Right atrium auricular region (tissue), 2 donors: ENCODE data around the gene CBX5. TPM values are rescaled to one million over a fixed set of nuclear protein-coding genes. Genes with fewer than 3 reads are reported as not detected.
A peak's percentile ranks its signal among the peaks of the same experiment; 100 is the strongest.
"Not testable (repeated sequence)": the region's sequence is repeated elsewhere in the genome, so short reads cannot be mapped to it uniquely, and the experiment has no call there.

Experiments
- DNase-seq: peaks from one replicate; pipeline ENCODE4 v3.0.0-alpha.2; 2019; ENCODE audit warnings: low spot score
- H3K27ac ChIP-seq, 2 donors: fragments of 200-600 bp; sonication (generic); 1 replicate in 1 of 2; 2 replicates in 1 of 2; pipeline ENCODE4 v1.5.1; 2016 to 2019
- H3K27me3 ChIP-seq, 2 donors: fragments of 200-600 bp; sonication (generic); one replicate each; pipeline versions ENCODE4 v1.5.1 to v1.6.0; 2017 to 2019
- H3K36me3 ChIP-seq: fragments of 200-600 bp; sonication (generic); one replicate; pipeline ENCODE4 v1.5.1; 2016
- H3K4me1 ChIP-seq, 2 donors: fragments of 200-600 bp; sonication (generic); one replicate each; pipeline versions ENCODE4 v1.5.1 to v1.6.0; 2017 to 2019
- H3K4me3 ChIP-seq, 2 donors: fragments of 200-600 bp; sonication (generic); 1 replicate in 1 of 2; 2 replicates in 1 of 2; pipeline ENCODE4 v1.5.1; 2017 to 2019; ENCODE audit warnings: mild to moderate bottlenecking in 1 of 2, moderate library complexity in 1 of 2
- H3K9me3 ChIP-seq, 2 donors: fragments of 200-600 bp; sonication (generic); one replicate each; pipeline ENCODE4 v1.5.1; 2019
- total RNA-seq, 2 donors: library from RNA; depleted of rRNA; stranded (reverse); fragments of >200 nt; gene quantifications; one replicate each; pipeline ENCODE4 v1.1.0, GENCODE V29; 2016
- TF ChIP-seq, protein P1 (sequence below), 2 donors: fragments of 200-600 bp; sonication (generic); IDR thresholded peaks; one replicate each; pipeline ENCODE4 v1.5.1; 2019; ENCODE audit warnings: antibody characterized with exemption in 2 of 2

The CBX5 gene
- 10 to 100 TPM; 33.0 to 33.9 TPM for total RNA-seq

DNA sequence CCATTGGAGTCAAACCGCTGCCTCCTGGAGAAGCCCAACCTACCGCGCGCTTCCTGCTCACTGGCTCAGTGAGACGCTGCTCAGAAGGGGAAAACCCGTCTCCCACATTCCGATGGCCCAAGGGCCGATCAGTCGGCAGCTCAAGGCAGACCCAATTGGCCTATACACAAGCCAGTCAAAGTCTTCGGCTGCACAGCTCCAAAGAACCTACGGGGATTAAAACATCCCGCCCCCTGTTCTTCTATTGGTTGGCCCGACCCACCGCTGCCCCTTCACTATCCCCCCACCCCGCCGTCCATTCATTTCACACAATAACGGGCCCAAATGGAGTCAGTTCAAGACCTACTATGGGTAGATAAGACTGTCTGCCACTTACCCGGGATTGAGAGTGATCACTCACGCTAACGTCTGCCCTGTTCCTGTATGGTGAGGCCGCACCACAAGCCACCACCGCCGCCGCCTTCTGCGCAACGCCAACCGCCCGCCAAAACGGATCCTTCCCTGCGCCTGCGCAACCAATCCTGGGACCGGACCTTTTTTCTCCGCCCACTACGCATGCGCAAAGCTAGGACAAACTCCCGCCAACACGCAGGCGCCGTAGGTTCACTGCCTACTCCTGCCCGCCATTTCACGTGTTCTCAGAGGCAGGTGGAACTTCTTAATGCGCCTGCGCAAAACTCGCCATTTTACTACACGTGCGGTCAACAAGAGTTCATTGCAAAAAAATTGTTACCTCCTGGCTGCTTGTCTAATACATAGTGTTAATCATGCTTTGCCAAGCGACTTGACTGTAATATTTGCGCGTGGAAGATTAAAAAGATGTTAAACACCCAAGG, at the start of gene CBX5:
Gene CBX5, minus strand, starts transcription at position 491 of the 836 bp plus-strand sequence. CDS start 22,472 bp downstream, outside the sequence.
- Histone ChIP-seq H3K36me3 (peaks cover 37% of the 10 kb centered on the region), H3K9me3 (no peaks in the 10 kb centered on the region), H3K27ac (peak within 1 kb of the TSS; percentile 96), H3K27me3 (no peaks in the 10 kb centered on the region), H3K4me1 (peaks cover 3 to 61% of the 10 kb centered on the region in 2 donors), H3K4me3 (peak within 1 kb of the TSS; percentile 75 to 87)
- peak; percentile 99 for DNase-seq
- TF ChIP-seq, protein P1, sequence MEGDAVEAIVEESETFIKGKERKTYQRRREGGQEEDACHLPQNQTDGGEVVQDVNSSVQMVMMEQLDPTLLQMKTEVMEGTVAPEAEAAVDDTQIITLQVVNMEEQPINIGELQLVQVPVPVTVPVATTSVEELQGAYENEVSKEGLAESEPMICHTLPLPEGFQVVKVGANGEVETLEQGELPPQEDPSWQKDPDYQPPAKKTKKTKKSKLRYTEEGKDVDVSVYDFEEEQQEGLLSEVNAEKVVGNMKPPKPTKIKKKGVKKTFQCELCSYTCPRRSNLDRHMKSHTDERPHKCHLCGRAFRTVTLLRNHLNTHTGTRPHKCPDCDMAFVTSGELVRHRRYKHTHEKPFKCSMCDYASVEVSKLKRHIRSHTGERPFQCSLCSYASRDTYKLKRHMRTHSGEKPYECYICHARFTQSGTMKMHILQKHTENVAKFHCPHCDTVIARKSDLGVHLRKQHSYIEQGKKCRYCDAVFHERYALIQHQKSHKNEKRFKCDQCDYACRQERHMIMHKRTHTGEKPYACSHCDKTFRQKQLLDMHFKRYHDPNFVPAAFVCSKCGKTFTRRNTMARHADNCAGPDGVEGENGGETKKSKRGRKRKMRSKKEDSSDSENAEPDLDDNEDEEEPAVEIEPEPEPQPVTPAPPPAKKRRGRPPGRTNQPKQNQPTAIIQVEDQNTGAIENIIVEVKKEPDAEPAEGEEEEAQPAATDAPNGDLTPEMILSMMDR (IDR thresholded peaks at IDR 0.05): no peak

DNA sequence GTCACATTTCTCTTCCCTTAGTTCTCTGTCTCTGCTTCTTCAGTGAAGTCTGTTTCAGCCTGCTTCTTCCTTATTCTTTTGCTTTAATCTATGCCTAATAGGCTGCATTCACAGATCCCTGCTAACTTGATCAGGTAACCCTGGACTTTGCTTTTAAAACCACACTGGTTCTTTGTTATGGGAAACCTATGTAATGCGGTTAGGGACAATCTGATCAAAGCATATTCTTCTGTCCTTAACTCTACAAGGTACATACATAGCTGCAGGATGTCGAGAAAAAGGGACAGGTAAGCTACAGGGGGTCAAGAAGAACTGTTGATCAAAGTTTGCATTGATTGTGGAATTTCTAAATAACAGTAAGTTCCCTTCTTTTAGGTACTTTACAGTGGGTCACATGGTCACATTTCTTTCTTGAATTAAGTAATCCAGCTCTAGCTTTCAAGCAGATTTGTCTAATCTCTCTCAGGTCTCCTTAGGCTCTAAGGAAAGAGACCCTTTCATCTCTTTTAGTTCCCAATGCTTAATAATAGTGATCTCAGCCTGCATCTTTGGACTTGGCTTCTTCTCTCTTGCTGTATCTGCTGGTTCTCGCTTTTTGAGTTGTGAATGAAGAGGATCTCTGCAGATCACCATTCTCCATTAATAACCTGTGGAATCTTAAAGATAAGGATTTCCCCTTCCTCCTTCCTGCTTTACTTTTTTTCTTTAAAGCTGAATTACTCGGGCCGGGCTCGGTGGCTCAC, 48.8 kb upstream of the CBX5 start:
- no peak for DNase-seq
- no peaks in the 10 kb centered on the region for H3K36me3 ChIP-seq
- TF ChIP-seq, protein P1 (IDR thresholded peaks at IDR 0.05): no peak
- H3K27me3 ChIP-seq: no peaks in the 10 kb centered on the region
- no peak overlapping the region for H3K4me3 ChIP-seq
- H3K4me1 ChIP-seq: peaks cover 0 to 44% of the 10 kb centered on the region in 2 donors
- H3K27ac ChIP-seq: no peak overlapping the region
- no peaks in the 10 kb centered on the region for H3K9me3 ChIP-seq

GRCh38 chr12:54325442-54326109, 45.7 kb upstream of the CBX5 start:
- peaks cover 0 to 41% of the 10 kb centered on the region in 2 donors for H3K4me1 ChIP-seq
- DNase-seq, H3K9me3 ChIP-seq, H3K36me3 ChIP-seq, H3K27me3 ChIP-seq: not testable (repeated sequence)
- peak overlapping the region; percentile 53 to 75 for H3K4me3 ChIP-seq
- peak overlapping the region; percentile 72 to 81 for H3K27ac ChIP-seq

GRCh38 chr12:54324617-54325441, 44.9 kb upstream of the CBX5 start, which contains the start of gene COPZ1:
Gene COPZ1 (plus strand): TSS chr12:54325131. CDS start chr12:54325164, 33 bp downstream.
- Histone ChIP-seq H3K27me3 (no peaks in the 10 kb centered on the region), H3K27ac (peak within 1 kb of the TSS; percentile 72 to 81), H3K36me3 (no peaks in the 10 kb centered on the region), H3K4me1 (peaks cover 0 to 33% of the 10 kb centered on the region in 2 donors), H3K4me3 (peak within 1 kb of the TSS; percentile 53 to 75), H3K9me3 (no peaks in the 10 kb centered on the region)
- TF ChIP-seq, protein P1 (IDR thresholded peaks at IDR 0.05): peak; percentile 73 to 82
- peak; percentile 99 for DNase-seq

DNA sequence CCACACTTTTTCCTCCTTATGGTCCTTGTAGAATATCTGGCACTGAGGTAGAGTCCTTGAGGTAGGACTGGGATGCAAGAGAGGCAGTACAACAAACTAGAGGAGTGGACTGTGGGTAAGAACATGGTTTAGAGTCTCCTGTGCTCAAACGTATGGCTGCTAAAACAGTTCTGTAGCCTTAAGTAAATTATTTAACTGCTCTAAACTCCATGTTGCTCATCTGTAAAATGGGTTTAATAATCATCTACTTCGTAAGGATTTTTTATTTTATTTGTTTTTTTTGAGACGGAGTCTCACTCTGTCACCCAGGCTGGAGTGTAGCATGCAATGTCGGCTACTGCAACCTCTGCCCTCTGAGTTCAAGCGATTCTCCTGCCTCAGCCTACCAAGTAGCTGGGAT, 41.4 kb upstream of the CBX5 start:
- no peaks in the 10 kb centered on the region for H3K27me3 ChIP-seq
- no peak for DNase-seq
- TF ChIP-seq, protein P1 (IDR thresholded peaks at IDR 0.05): no peak
- no peak overlapping the region for H3K27ac ChIP-seq
- H3K4me1 ChIP-seq: peaks cover 0 to 8% of the 10 kb centered on the region in 2 donors
- H3K9me3 ChIP-seq: no peaks in the 10 kb centered on the region
- no peak overlapping the region for H3K4me3 ChIP-seq
- H3K36me3 ChIP-seq: no peaks in the 10 kb centered on the region

GRCh38 chr12:54312309-54312708, 32.4 kb upstream of the CBX5 start:
- not testable (repeated sequence) for H3K4me1 ChIP-seq, H3K9me3 ChIP-seq, H3K27ac ChIP-seq, H3K4me3 ChIP-seq, H3K36me3 ChIP-seq, DNase-seq, H3K27me3 ChIP-seq
